GM12891 (cell line): ENCODE data around the gene PRUNE2.

ENCODE experiments used
- DNase-seq: peaks from one replicate; pipeline ENCODE4 v3.0.0; 2011; ENCODE audit warnings: low spot score; ENCODE audit not compliant: insufficient read length
- FAIRE-seq: peaks from 2 replicates; lab custom pipeline; 2011; peaks lifted over from hg19 to GRCh38; lab: Jason Lieb, UNC
- PAX5 ChIP-seq: IDR thresholded peaks from 2 replicates; pipeline ENCODE4 v1.6.1; 2011; ENCODE audit warnings: low read length, moderate library complexity, mild to moderate bottlenecking; ENCODE audit not compliant: insufficient read depth, severe bottlenecking
- POLR2A ChIP-seq: IDR thresholded peaks from 2 replicates; pipeline ENCODE4 v1.6.1; 2011; ENCODE audit warnings: low read depth, low read length, control low read depth
- POLR2AphosphoS5 ChIP-seq: IDR thresholded peaks from 2 replicates; pipeline ENCODE4 v1.6.1; 2011; ENCODE audit warnings: low read depth, low read length, control low read depth
- POU2F2 ChIP-seq: IDR thresholded peaks from 2 replicates; pipeline ENCODE4 v1.6.1; 2011; ENCODE audit warnings: low read depth, mild to moderate bottlenecking, control low read depth, low read length, moderate library complexity
- SPI1 ChIP-seq: IDR thresholded peaks from 2 replicates; pipeline ENCODE4 v1.6.1; 2011; ENCODE audit warnings: low read depth, low read length, control low read depth
- TAF1 ChIP-seq: IDR thresholded peaks from 2 replicates; pipeline ENCODE4 v1.6.1; 2011; ENCODE audit warnings: low read depth, low read length, control low read depth

Gene PRUNE2

GRCh38 chr9:76921165-76921564, 15.3 kb upstream of the PRUNE2 start:
- DNase-seq (no peak), FAIRE-seq (no peak)
- TF ChIP-seq POLR2AphosphoS5: no peak
- no peak for TF ChIP-seq POU2F2
- TF ChIP-seq TAF1: no peak
- no peak for TF ChIP-seq POLR2A
- no peak for TF ChIP-seq SPI1
- no peak for TF ChIP-seq PAX5

DNA sequence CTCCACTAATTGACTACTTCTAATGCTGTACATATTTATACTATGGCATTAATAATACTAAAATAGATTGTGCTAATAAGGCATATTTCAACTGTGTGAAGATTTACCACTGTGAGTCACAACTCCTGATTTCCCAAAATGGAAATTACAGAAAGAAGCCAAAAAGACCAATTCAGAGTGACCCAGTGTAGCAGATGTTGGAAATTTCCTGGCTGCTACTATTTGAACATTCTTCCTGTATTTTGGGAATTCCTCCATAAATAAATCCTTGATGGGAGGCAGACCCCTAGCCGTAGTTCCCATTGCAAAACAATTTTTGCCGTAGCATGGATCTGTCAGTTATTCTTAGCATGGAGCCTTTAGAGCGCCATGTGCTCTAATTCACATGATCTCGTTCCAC, 11.4 kb upstream of the PRUNE2 start:
- DNase-seq (no peak), FAIRE-seq (no peak)
- TF ChIP-seq POLR2AphosphoS5 (no peak), POU2F2 (no peak), PAX5 (no peak), POLR2A (no peak), SPI1 (no peak), TAF1 (no peak)

DNA sequence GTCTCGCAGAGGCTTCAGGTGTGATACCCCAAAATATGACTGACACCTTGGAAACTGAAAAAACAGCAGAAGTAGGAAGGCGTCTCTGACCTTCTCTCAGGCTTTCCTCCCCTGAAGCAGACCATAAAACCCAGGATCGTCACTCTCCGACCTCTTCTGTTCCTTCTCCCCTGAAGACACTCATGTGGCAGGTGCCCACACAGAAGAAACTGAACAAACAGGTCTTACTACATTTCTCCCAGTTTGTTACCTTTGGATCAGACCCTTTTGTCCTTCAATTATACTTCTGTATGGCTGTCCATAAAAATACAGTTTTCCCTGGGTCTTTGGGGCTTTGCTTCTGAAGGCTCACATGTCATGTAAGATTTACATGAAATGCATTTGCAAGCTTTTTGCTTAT, 10.3 kb upstream of the PRUNE2 start:
- TF ChIP-seq POLR2A: no peak
- no peak for TF ChIP-seq SPI1
- no peak for TF ChIP-seq TAF1
- DNase-seq: no peak
- FAIRE-seq: no peak

DNA sequence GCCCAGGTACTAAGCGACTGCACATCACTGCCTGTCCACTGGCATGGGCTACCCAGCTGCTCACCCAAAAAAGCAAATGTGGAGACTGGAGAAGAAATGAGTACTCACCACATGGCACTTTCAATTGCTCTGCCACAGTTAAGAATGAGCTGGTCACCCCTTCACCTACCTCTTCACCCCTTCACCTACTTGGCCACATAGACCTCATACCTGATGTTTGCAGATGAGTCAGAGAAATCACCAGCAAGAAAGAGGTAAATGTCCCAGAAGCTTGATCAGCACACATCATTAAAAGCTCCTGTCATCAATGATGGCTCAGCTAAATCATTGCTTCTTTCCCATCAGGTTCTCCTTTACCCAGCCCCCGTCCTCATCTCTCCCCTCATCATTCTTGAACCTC, 7.6 kb upstream of the PRUNE2 start:
- FAIRE-seq (no peak), DNase-seq (no peak)
- no peak for TF ChIP-seq POLR2A
- TF ChIP-seq POU2F2: no peak
- TF ChIP-seq TAF1: no peak
- TF ChIP-seq PAX5: no peak
- TF ChIP-seq POLR2AphosphoS5: no peak
- TF ChIP-seq SPI1: no peak

DNA sequence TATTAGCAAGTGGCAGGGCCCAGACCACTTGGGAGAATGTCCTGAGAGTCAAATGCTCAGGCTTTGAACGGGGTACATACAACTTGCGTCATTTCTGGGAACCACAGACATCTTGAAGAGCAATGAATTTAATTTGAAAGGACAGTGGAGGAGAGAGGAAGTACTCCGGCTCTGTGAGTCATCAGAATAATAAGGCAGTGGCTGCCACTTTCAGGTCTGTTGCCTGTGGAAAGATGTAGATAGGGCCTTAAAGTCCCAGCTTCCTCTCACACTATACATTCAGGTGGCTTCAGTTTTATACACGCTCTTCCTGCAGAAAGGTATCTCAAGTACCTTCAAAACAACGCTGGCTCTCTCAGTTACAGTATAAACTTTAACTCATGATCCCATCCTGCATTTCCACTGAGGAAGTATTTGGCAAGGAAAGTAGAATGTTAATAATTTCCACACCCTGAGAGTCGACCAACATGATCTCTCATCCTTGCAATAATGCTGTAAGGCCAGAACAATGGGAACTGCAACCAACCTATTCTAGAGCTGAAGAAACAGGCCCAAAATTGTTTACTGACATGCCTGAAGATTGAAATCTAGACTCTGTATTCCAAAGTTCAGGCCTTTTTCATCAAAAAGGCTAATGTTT, 6.8 kb upstream of the PRUNE2 start:
- peak; percentile 57 for TF ChIP-seq SPI1
- TF ChIP-seq POLR2AphosphoS5: no peak
- DNase-seq: no peak
- FAIRE-seq: peak; percentile 23

GRCh38 chr9:76911971-76912370, 6.1 kb upstream of the PRUNE2 start:
- no peak for FAIRE-seq
- TF ChIP-seq SPI1: no peak
- no peak for TF ChIP-seq POU2F2
- no peak for TF ChIP-seq POLR2A
- no peak for TF ChIP-seq TAF1
- TF ChIP-seq PAX5: no peak
- TF ChIP-seq POLR2AphosphoS5: no peak
- no peak for DNase-seq

DNA sequence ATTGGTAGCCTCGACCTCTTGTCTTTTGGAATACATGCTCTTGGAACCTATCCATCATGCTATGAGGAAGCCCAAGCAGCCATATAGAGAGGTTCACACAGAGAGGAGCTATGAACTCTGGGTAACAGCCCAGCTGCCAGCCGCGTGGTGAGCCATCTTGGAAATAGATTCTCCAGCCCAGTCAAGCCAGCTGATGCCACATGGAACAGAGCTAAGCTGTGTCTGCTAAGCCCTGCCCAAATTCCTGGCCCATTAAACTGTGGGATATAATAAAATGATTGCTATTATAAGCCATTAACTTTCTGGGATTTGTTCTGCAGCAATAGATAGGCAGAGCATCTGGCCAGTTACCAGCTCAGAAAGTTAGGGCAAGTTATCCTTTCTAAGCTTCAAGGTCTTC, 4.9 kb upstream of the PRUNE2 start:
- TF ChIP-seq PAX5 (no peak), POLR2A (no peak), TAF1 (no peak), POU2F2 (no peak), POLR2AphosphoS5 (no peak), SPI1 (no peak)
- DNase-seq: no peak
- FAIRE-seq: no peak

GRCh38 chr9:76906647-76906975, 697 bp upstream of the PRUNE2 start:
- TF ChIP-seq TAF1 (no peak), POU2F2 (no peak), POLR2A (no peak), SPI1 (no peak), POLR2AphosphoS5 (no peak), PAX5 (no peak)
- DNase-seq (no peak), FAIRE-seq (no peak)

DNA sequence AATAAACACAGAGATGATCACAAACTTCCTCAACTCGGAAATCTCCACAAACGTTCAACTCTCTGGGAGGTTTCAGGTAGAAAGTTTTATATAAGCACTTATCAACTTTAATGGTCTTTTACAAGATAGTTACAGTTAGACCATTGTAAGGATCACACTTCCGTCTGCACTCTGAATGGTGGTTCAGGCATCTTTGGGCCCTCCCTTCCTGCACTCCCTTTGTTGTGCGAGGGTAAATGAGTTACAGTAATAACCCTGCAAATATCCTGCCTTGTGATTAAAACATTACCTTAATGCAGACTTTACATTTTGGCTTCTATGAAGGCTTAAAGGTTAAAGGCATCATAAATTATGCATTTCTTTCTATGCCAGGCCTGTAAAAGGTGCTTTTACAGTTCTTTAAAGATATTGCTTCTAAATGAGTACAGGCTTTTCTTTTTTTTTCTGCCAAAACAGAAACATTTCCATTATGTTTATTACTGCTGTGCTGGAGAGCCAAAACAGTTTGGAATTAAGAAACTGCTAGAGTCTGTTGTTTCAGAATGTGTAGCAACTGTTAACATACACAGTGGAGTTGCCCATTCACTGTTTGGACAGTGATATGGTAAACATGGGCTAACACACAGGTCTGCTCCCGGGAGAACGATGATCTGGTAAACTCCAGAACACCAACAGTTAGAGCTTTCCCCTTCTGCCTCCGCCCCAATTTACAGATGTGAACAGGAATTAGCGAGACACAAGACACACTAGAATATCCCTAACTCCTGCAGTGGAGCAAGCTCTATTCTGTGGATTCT, 1.1 kb downstream of the PRUNE2 start:
- FAIRE-seq (no peak), DNase-seq (no peak)
- TF ChIP-seq POLR2A: no peak
- no peak for TF ChIP-seq POU2F2
- no peak for TF ChIP-seq SPI1
- TF ChIP-seq TAF1: no peak
- TF ChIP-seq POLR2AphosphoS5: no peak
- TF ChIP-seq PAX5: no peak

DNA sequence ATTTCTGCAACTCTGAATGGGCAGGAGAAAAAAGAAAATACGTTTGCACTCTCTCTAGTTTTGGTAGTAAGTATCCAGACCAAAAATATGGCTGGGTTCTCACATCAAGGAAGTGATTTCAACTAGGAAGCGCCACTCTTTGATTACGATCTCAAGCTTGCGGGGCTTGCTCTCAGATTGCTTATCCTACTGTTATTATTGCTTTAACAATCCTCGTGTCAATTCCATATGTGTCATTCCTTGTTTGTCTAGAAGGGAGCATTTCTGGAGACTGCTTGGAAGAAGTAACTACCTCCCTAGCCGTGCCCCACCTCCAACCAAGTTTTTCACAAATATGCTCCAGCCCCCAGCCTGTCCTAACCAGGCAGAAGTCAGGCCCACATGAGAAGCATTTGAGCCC, 3.5 kb downstream of the PRUNE2 start:
- FAIRE-seq (no peak), DNase-seq (no peak)
- TF ChIP-seq POU2F2: no peak
- no peak for TF ChIP-seq TAF1
- TF ChIP-seq SPI1: no peak
- no peak for TF ChIP-seq POLR2AphosphoS5
- TF ChIP-seq PAX5: no peak
- no peak for TF ChIP-seq POLR2A
